NCI-H524 (cell line): Measurements from ENCODE around the gene SMIM28.

ENCODE experiments used
- DNase-seq, 2 experiments: peaks; one replicate each; lab custom pipeline; 2025; lab: John Stamatoyannopoulos, UW

Gene SMIM28

DNA sequence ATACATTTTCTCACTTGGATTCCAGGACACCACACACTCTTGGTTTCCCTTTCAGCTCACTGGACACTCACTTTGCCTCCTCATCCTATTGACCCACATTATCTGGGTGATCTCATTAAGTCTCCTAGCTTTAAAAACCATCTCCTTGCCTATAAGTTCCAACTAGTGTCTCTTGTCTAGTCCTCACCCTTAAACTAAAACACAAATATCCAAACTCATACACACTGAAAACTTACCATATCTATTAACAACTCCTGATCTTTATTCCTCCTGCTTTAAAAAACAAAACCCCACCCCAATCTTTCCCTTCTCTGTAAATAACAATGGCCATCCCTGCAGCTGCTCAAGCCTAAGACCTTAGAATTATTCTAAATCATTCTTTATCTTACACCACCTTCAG is 3.5 kb upstream of the SMIM28 start:
- DNase-seq = no peak

DNA sequence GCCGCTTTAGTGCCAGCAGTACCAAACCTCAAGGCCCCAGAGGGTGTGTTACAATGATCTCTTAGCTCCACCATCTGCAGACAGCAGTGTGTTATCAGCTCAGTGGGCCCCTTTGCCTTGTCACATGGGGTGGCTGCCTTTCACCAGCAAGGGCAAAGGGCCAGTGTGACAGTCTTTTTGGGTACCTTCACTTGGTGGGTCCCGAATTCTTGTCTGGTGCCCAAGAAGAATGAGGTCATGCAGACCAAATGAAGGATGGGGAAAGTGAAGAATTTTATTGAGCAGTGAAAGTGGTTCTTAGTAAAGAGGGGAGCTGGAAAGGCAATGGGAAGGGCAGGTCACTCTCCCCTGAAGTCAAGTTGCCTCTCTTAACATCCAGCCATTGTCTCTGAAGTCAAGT is 2.9 kb upstream of the SMIM28 start:
- DNase-seq = no peak

DNA sequence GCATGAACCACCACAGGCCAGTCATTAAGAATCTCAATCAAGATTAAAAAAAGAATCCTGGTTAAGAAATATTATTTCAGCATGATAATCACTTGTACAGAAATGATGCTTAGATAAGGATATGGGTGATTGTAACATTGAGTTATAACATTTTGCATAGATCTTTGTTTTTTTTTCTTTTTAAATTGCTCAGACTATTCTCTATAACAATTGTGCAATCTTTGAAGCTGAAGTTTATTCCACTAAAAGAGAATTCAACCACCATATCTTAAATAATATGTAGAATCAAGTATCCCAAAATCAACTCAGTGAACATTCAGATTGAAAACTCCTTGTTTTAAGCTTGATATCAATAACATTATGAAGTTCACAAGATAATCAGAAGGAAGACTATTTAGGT is 663 bp upstream of the SMIM28 start:
- no peak for DNase-seq

DNA sequence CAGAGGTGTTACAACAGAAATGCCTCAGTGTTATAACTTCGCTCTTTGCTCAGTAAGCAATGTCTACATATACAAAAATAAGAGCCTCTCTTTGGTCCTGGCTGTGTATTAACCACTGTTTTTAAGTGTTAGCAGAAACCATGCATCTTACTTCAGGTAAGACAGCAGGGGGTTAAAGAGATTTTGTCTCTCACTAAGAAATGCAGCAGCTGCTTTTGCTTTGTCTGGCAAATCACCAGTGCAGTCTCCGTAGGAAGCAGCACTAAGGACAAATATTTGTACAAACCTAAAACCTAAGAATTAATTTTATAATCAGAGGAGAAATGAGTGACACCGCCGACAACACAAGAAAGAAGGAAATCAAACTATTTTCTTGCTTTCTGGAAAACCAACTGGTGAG is 758 bp downstream of the SMIM28 start:
- DNase-seq = peak in 1 of 2 experiments; percentile 43

DNA sequence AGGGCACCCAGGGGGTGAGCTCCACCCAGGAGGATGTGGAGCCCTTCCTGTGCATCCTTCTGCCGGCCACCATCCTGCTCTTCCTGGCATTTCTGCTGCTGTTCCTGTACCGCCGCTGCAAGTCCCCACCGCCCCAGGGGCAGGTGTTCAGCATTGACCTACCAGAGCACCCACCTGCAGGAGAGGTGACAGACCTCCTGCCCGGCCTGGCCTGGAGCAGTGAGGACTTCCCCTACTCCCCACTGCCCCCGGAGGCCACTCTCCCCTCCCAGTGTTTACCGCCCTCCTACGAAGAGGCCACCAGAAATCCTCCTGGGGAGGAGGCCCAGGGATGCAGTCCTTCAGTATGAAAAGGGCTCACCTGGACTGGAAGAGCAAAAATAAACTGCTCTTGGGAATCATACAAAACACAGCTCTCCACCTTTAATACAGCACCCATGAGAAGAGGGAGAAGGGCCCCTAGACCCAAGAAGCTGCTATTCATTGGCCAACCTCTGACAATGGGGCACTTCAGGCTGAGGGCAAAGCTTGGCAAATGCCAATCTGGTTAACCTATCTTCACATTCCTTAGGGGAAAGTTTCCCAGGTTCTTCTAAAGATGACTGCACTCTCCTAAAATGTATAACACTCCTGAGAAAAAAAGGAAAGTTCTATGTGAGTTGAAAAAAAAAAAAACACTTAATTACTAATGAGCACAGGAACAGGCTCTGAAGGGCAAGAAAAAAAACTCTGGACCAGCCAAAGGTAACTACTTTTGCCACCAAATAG is 5.0 kb downstream of the SMIM28 start:
- DNase-seq = no peak

DNA sequence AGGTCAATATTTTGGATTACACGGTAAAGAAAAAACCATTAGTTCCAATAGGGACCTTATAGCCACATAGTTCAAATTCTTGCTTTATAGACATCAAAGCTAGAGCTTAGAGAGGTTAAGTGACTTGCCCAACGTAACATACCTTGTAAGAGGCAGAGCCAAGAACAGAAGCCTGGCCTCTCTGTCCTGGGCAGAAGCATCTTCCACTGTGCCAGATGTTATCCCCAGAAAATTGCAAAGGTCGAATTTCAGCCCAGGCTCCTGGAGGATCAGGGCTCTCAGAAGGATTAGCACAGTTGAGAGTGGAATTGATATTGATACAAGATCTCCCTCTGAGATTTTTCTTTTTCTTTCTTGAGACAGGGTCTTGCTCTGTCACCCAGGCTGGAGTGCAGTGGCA is 6.1 kb downstream of the SMIM28 start:
- peak; percentile 90 to 97 for DNase-seq

DNA sequence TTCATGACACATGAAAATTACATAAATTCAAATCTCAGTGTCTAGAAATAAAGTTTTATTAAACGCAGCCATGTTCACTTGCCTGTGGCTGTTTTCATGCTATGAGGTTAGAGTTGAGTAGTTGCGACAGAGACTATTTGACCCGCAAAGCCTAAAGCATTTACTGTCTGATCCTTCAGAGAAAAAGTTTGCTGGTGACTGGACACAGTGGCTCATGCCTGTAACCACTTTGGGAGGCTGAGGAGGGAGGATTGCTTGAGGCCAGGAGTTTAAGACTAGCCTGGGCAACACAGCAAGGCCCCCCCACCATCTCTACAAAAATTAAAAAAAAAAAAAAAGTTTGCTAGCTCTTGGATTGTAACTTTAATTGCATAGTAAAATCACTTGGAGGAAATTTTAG is 9.2 kb downstream of the SMIM28 start:
- DNase-seq = no peak

DNA sequence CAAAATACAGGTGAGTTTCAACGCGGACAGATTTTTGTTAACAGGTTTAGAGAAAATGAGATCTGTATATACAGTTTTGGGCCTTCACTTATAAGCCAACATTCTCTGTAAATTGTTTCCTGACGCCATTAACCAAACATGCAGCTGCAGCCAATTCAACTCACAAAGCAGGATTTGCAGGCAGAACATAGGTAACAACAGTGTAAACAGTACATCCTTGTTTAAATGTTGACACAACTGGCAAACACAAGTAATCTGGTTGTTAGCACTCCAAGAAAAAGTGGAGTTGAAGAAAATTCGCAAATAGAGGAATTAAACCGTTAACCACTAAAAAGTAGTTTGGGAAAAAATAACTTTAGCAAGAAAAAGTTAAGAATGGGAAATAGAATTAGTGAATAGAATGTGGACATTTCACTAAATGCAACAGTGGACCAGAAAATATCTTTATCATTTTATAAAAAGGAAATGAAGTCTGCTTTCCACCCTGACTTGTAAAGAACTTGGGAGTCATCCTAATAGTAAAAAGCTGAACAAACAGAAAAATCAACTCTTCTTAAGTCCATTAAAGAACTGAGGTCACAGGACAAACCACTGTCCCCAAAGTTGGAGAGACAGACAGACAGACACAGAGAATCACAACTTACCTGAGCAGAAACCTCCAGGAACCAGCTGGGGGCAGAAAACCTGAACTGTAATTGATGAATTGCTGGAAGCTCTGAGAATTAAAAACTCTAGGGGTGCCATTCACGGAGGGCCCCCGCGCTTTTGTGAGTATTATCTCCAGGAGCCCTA is 10.1 kb downstream of the SMIM28 start:
- DNase-seq = no peak

DNA sequence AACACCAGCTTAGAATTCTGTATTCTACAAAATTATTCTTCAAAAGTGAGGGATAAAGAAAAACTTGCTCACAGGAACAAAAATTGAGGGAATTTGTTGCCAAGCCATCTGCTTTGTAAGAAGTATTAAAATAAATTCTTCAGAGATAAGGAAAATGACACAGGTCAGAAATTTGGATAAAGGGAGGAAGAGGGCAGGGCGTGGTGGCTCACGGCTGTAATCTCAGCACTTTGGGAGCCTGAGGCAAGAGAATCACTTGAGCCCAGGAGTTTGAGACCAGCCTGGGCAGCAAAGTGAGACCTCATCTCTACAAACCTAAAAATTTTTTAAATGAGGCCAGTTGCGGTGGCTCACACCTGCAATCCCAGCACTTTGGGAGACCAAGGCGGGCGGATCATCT is 11.8 kb downstream of the SMIM28 start:
- DNase-seq = no peak

DNA sequence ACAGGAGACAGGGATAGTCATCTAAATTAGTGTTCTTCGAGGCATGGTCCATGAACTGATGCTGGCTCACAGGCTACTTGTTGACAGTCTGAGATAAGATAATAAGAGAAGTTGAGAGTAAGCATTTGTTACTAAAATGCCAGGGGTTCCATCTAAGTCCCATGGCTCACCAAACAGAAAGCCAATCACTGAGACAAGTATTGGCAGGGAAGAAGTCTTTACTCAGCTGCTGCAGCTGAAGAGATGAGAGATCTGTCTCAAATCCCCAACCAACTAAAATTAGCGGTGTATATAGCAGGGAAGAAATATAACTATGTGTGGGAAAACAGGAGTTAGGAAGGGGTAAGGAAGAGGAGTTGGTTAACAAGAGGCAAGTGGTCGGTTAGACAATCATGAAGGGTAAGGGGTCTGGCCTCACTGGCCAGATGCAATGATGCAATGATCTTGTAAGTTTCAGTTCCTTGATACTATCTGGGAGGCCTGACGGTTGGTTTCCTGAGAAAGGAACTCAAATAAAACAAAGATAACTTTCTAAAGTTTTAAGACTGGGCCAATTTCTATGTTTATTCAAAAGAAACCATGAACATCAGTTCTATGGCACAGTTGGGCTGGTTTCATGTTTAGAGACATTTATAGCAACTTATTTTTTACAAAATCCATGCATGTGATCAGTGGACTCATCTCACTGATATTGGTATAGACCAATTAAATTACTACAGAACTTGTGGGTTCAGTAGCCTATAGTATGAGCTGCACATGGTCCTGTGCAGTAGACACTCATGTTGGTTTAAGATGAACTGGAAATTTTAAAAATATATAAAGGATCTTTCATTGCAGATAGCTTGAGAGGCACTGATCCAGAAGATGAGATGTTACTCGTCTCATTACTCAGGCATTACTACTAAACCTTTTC is 16.4 kb downstream of the SMIM28 start:
- no peak for DNase-seq

DNA sequence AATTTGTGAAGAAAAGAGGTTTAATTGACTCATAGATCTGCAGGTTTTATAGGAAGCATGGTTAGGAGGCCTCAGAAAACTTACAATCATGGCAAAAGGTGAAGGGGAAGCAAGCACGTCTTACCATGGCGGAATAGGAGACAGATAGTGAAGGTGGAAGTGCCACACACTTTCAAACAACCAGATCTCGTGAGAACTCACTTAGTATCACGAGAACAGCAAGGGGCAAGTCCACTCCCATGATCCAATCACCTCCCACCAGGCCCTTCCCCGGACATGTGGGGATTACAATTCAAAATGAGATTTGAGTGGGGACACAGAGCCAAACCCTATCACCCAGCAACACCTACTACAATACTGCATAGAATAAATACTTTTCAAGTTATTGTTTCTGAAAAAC is 19.0 kb downstream of the SMIM28 start:
- DNase-seq = no peak

DNA sequence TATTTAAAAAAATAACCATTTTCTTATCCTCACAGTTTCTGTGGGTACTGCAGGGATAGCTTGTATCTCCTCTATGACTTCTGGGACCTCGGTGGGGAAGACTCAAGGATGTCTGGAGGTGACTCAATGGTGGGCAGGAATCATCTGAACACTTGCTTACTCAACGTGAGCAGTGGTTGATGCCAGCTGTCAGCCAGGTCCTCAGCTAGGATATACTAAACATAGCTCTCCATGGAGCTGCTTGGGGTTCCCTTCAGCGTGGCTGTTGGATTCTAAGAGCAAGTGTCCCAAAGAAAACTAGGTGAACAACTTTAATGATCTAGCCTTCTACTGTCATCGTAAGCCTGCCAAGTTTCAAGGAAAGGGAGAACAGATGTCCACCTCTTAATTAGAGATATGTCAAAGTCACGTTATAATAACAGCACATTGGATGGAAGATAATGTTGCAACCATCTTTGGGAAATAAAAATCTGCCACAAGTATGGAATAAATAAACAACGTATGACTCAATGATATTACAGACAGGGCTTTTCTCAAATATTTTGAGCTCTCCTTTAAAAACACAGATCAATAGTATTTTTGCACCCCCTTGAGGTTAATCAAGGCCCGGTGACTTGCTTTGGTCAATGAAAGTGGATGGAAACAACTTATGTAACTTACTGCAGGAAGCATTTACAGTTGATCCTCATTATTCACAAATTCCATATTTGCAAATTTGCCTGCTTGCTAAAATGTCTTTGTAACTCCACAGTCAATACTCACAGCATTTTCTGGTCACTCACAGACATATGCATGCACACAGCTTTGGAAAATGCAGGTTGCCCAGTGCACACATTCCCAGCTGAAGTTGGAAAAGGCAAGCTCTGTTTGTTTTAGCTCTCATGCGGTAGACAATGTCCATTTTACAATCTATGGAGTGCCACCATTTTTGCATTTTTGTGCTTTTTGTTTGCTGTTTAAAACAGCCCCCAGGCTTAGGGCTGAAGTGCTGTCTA is 19.7 kb downstream of the SMIM28 start:
- DNase-seq = peak in 1 of 2 experiments; percentile 43

DNA sequence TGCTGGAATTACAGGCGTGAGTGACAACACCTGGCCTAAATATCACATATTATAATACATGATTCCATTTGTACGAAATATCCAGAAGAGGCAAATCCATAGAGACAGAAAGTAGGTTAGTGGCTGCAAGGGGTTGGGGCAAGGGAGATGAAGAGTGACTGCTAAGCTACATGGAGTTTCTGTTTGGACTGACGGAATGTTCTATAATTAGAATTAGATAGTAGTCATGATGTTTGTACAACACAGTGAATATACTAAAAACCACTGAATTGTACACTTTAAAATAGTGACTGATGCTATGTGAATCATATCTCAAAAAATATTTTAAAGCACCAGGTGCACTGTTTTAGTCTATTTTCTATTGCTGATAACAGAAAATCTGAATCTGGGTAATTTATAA is 22.6 kb downstream of the SMIM28 start:
- no peak for DNase-seq

DNA sequence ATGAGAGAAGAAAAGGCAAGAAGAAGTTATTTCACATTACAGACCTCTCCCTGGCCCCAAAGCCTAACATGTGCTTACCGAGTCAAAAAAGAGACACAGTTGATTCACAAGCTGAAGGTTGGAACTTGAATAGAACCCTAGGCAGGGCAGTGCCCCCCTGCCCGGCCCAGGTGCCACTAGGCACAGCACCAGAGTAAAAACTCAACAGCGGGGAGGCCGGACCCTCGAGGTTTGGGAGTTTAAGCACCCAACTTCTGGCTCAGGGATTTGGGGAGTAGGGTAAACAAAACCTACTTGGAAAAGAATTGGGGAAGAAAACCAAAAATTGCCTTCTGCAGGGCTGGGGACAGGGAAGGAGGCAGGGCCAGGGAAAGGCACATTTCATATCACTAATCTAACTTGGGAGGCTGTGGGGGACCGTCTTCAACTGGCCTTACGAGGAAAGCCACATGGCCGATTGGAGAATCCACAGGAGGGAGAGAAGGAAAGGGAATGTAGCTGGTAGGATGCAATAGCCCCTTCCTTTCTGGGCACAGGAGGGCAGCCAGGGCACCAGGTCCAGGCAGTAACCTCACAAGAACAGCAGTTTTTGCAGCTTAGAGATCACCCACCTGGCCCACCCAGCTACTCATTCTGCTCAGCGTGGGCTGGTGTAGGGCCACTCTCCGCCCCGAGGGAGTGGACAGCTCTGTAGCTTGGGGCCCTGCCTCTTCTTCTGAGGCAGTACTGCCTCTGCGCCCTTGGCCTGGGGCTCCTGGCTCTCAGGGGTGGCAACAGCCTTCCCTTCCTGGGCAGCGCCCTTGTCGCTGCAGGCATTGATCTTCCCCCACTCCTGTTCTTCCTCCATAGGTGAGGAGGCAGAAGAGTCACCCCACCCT is 24.5 kb downstream of the SMIM28 start:
- no peak for DNase-seq

DNA sequence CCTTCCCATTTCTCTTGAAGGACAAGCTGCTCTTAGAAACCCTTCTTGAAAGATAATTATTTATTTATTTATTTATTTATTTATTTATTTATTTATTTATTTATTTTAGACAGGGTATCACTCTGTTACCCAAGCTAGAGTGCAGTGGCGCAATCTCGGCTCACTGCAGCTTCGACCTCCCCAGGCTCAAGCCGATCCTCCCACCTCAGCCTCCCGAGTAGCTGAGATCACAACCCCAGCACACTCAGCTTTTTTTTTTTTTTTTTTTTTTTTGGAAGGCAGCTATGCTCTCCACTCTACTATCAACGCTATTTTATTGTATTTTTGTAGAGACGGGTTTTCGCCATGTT is 25.1 kb downstream of the SMIM28 start:
- no peak for DNase-seq

DNA sequence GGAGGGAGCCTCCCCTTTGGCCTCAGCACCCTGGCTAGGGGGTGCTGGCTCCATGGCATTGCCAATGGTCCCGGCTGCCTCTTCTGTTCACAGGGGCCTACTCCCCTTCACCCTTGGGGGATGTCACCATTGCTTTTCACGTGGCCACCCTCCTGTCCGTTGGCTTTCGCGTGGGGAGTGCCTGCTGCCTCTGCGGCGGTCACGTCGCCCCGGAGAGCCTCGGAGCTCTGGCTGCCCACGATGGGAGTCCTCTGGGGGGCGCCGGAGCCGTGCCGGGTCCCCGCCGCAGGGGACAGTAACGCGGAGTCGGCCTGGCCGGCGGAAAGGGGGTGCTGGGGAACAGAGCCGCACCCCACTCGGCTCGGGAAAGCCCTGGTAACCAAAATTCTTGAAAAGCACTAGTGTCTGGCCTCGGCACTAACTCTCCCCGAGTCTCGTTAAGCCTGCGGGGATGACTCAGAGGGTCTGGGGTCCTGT is 25.7 kb downstream of the SMIM28 start:
- peak; percentile 51 to 68 for DNase-seq

DNA sequence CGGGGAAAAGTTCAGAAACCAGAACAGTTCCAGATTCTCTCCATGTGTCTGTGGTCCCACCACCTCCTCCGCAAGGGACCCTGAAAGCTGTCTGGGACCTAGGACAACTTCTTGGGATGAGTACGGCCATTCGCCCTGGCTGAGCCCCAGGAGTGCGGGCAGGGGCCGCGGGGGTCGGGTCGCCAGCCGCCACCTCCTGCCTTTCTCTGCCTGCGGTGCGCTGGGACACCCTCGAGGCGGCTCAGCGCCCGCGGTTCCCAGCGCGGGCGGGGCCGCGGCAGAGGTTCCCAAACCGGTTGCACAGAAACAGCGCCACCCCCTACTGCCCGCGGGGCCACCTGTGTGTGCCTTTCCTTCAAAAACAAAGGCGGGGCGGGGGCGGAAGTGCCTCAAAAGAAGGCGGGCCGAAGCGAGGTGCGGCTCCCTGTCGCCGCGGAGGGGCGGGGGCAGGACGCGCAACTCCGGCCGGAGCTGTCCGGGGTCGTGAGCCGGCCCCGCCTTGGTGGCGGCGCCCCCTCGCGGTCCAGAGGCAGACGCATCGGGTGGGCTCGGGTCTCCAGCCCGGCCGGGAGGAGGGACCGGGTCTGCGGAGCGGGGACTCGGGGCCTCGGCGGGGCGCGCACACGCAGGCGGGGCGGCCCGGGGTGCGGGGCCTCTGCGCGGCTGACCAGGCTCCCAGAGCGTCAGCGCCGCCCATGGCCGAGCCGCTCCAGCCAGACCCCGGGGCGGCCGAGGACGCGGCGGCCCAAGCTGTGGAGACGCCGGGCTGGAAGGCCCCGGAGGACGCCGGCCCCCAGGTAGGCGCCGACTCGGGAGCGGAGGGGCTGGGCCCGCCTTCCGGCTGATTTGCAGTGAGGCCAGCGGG is 26.3 kb downstream of the SMIM28 start, which contains the start of gene HEBP2:
Gene HEBP2, plus strand, starts transcription at position 423 of the 865 bp plus-strand sequence. Its CDS starts 273 bp downstream, at position 696.
- peak; percentile 96 to 98 for DNase-seq

DNA sequence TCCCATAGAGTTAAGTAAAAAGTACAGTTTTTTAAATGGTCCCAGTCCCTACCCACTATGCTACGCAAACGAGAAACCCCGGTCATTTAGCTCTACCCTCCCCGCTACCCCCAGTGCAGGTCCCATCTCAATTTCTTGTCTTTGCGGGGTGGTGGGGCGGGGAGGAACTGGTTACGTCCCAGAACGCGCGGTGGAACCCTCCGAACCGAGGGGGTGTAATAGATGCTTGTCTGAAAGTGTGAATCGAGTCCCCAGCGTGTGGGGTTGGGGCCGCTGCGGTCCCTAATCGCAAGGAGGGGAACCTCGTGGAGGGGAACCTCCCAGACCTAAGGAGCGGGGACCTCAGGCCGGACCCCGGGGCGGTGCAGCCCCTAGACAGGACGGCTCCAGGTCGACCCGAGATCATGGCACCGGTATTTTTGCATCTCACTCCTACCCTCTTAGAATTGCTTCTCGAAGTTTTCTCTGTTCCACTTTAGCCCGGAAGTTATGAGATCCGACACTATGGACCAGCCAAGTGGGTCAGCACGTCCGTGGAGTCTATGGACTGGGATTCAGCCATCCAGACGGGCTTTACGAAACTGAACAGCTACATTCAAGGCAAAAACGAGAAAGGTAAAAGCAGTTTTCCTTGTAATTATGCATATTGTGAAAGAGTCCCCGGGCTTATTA is 27.1 kb downstream of the SMIM28 start:
- DNase-seq = peak in 1 of 2 experiments; percentile 25
